Panc1 (cell line): ENCODE data around the gene C1QL1. TPM values are rescaled to one million over a fixed set of nuclear protein-coding genes. Genes with fewer than 3 reads are reported as not detected.

Experiments used
- ATAC-seq: fragments of 200-7000 bp; cut with Tn5 transposase; 2 replicates; pipeline ENCODE4 v1.9.1; 2020; ENCODE audit warnings: mild to moderate bottlenecking, moderate library complexity
- BruUV-seq: library from RNA; stranded (reverse); fragments of 400-500 nt; replicated peaks from 2 replicates; lab custom pipeline; 2021; lab: Mats Ljungman, UMichigan
- CTCF ChIA-PET: fragments of 300-600 bp; sonication (Branson Sonifier 250); formaldehyde crosslinking; loops from one replicate; lab custom pipeline; 2022; ENCODE audit warnings: antibody characterized with exemption; lab: Charles Lee
- POLR2A ChIA-PET: fragments of 300-600 bp; sonication (Branson Sonifier 250); formaldehyde crosslinking; loops from one replicate; lab custom pipeline; 2022; ENCODE audit warnings: antibody characterized with exemption; lab: Charles Lee
- DNase-seq: peaks from one replicate; pipeline ENCODE4 v3.0.0-alpha.2; 2010; ENCODE audit warnings: low read depth, low spot score
- H3K27ac ChIP-seq: 2 replicates; pipeline ENCODE4 v1.5.1; 2011; ENCODE audit warnings: mild to moderate bottlenecking, low read length, inconsistent platforms
- H3K27me3 ChIP-seq: fragments of 200-500 bp; sonication (Bioruptor generic); 2 replicates; pipeline ENCODE4 v1.6.0; 2014; ENCODE audit warnings: low read length, inconsistent platforms; ENCODE audit not compliant: control insufficient read depth, insufficient read depth
- H3K36me3 ChIP-seq: fragments of 200-500 bp; sonication (Bioruptor generic); 2 replicates; pipeline ENCODE4 v1.5.1; 2014; ENCODE audit warnings: inconsistent platforms, mild to moderate bottlenecking, low read length, moderate library complexity; ENCODE audit not compliant: control insufficient read depth, insufficient read depth
- H3K4me1 ChIP-seq: 2 replicates; pipeline ENCODE4 v1.5.1; 2011; ENCODE audit warnings: inconsistent platforms, mild to moderate bottlenecking, low read length, moderate library complexity; ENCODE audit not compliant: control insufficient read depth, insufficient read depth
- H3K4me3 ChIP-seq, 2 experiments: 2 replicates each; pipeline ENCODE4 v1.5.1; 2011 to 2012; ENCODE audit warnings: low read depth in 2 of 2, low read length in 2 of 2, mild to moderate bottlenecking in 2 of 2, inconsistent platforms in 1 of 2, moderate library complexity in 1 of 2
- H3K9me3 ChIP-seq: fragments of 200-500 bp; sonication (Bioruptor generic); 2 replicates; pipeline ENCODE4 v1.5.1; 2014; ENCODE audit warnings: low read depth, mild to moderate bottlenecking, inconsistent platforms, low read length, moderate library complexity; ENCODE audit not compliant: control insufficient read depth, insufficient read depth
- POLR2AphosphoS5 ChIP-seq: IDR thresholded peaks from 2 replicates; pipeline ENCODE4 v1.6.1; 2012; ENCODE audit warnings: mild to moderate bottlenecking, low read depth, low read length, moderate library complexity
- SIN3A ChIP-seq: IDR thresholded peaks from 2 replicates; pipeline ENCODE4 v1.6.1; 2012; ENCODE audit warnings: low read depth, mild to moderate bottlenecking, low read length, moderate library complexity, borderline replicate concordance; ENCODE audit not compliant: insufficient read depth
- TCF7L2 ChIP-seq: IDR thresholded peaks from 2 replicates; pipeline ENCODE4 v1.6.1; 2011; ENCODE audit warnings: mild to moderate bottlenecking, low read depth, low read length, inconsistent platforms
- in situ Hi-C: cut with HindIII; loops from 2 replicates; pipeline ENCODE4 v1.10.0; 2016; ENCODE audit warnings: low sequenced_read_pairs, low pct_unique_long_range_greater_than_20kb
- intact Hi-C: fragments of 100-400 bp; cut with micrococcal nuclease; formaldehyde crosslinking; loops from one replicate; pipeline ENCODE4 v1.10.0; 2022; ENCODE audit not compliant: unreplicated experiment
- total RNA-seq: library from RNA; stranded (reverse); gene quantifications from one replicate; pipeline ENCODE4 v1.2.1, GENCODE V29; 2021; ENCODE audit not compliant: unreplicated experiment
- TF ChIP-seq, protein P1 (sequence below), 2 experiments: IDR thresholded peaks; 2 replicates each; pipeline ENCODE4 v1.6.1; 2011 to 2012; ENCODE audit warnings: low read depth in 2 of 2, control low read depth in 1 of 2, low read length in 1 of 2, mild to moderate bottlenecking in 1 of 2, moderate library complexity in 1 of 2; ENCODE audit not compliant: insufficient read depth in 1 of 2
- TF ChIP-seq, protein P2 (sequence below): fragments of 450-650 bp; IDR thresholded peaks from 2 replicates; pipeline ENCODE4 v1.5.1; 2017; ENCODE audit warnings: mild to moderate bottlenecking

Gene C1QL1
- total RNA-seq, 1 experiment from 2014 or later = 9.5 TPM

DNA sequence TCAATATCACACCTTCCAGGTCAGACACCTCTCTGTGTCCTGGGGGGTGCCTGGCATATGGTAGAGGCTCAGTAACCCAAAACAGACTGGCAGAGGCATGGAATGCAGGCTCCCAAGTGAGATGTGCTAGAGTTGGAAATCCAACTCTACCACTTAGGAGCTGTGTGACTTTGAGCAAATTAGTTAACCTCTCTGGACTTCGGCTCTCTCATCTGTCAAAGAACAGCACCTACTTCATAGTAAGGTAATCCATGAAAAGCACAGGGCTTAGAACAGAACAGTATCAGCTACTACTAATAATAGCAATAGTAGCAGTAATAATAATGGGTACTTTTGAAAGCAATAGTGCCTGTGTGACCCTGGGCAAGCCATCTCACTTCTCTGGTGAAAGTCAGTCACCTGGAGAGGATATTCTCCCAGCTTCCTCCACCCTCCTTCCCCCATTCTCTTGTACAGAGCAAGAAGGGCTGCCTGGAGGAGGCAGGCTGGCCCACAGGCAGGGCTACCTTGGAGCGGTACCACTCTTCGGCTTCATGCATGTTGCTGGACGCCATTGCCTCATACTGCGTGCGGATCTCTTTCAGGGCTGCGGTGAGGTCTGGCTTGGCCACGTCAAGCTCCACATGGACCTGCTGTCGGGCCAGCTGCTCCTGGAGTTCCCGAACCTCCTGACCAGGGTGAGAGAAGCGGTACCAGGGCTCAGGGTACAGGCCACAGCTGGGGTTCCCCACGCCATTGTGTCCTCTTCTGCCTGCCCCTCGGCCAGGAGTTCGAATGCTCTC is 55.1 kb downstream of the C1QL1 start:
- no peaks in the 10 kb centered on the region for H3K36me3 ChIP-seq
- no peaks in the 10 kb centered on the region for H3K27me3 ChIP-seq
- no peak overlapping the region for H3K4me3 ChIP-seq
- ATAC-seq (no peak), DNase-seq (no peak)
- POLR2A ChIA-PET = no interaction called here
- intact Hi-C loops (no loop called here), in situ Hi-C loops (no loop called here)
- H3K27ac ChIP-seq = no peak overlapping the region
- no TSS peak for BruUV-seq
- no peak for TF ChIP-seq TCF7L2
- TF ChIP-seq, protein P1, sequence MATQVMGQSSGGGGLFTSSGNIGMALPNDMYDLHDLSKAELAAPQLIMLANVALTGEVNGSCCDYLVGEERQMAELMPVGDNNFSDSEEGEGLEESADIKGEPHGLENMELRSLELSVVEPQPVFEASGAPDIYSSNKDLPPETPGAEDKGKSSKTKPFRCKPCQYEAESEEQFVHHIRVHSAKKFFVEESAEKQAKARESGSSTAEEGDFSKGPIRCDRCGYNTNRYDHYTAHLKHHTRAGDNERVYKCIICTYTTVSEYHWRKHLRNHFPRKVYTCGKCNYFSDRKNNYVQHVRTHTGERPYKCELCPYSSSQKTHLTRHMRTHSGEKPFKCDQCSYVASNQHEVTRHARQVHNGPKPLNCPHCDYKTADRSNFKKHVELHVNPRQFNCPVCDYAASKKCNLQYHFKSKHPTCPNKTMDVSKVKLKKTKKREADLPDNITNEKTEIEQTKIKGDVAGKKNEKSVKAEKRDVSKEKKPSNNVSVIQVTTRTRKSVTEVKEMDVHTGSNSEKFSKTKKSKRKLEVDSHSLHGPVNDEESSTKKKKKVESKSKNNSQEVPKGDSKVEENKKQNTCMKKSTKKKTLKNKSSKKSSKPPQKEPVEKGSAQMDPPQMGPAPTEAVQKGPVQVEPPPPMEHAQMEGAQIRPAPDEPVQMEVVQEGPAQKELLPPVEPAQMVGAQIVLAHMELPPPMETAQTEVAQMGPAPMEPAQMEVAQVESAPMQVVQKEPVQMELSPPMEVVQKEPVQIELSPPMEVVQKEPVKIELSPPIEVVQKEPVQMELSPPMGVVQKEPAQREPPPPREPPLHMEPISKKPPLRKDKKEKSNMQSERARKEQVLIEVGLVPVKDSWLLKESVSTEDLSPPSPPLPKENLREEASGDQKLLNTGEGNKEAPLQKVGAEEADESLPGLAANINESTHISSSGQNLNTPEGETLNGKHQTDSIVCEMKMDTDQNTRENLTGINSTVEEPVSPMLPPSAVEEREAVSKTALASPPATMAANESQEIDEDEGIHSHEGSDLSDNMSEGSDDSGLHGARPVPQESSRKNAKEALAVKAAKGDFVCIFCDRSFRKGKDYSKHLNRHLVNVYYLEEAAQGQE (IDR thresholded peaks at IDR 0.05; ENCODE audit: insufficient read depth in 1 of 2, low read depth in 2 of 2, low read length in 1 of 2) = no peak
- TF ChIP-seq, protein P2, sequence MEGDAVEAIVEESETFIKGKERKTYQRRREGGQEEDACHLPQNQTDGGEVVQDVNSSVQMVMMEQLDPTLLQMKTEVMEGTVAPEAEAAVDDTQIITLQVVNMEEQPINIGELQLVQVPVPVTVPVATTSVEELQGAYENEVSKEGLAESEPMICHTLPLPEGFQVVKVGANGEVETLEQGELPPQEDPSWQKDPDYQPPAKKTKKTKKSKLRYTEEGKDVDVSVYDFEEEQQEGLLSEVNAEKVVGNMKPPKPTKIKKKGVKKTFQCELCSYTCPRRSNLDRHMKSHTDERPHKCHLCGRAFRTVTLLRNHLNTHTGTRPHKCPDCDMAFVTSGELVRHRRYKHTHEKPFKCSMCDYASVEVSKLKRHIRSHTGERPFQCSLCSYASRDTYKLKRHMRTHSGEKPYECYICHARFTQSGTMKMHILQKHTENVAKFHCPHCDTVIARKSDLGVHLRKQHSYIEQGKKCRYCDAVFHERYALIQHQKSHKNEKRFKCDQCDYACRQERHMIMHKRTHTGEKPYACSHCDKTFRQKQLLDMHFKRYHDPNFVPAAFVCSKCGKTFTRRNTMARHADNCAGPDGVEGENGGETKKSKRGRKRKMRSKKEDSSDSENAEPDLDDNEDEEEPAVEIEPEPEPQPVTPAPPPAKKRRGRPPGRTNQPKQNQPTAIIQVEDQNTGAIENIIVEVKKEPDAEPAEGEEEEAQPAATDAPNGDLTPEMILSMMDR = no peak
- TF ChIP-seq POLR2AphosphoS5 = no peak
- no peak for TF ChIP-seq SIN3A
- CTCF ChIA-PET = interaction anchor here (0.6 kb wide), 1 partner anchor 186 kb away, joined by 4 read pairs; no protein-coding TSS in a partner anchor
- H3K9me3 ChIP-seq = no peaks in the 10 kb centered on the region
- H3K4me1 ChIP-seq = no peaks in the 10 kb centered on the region

DNA sequence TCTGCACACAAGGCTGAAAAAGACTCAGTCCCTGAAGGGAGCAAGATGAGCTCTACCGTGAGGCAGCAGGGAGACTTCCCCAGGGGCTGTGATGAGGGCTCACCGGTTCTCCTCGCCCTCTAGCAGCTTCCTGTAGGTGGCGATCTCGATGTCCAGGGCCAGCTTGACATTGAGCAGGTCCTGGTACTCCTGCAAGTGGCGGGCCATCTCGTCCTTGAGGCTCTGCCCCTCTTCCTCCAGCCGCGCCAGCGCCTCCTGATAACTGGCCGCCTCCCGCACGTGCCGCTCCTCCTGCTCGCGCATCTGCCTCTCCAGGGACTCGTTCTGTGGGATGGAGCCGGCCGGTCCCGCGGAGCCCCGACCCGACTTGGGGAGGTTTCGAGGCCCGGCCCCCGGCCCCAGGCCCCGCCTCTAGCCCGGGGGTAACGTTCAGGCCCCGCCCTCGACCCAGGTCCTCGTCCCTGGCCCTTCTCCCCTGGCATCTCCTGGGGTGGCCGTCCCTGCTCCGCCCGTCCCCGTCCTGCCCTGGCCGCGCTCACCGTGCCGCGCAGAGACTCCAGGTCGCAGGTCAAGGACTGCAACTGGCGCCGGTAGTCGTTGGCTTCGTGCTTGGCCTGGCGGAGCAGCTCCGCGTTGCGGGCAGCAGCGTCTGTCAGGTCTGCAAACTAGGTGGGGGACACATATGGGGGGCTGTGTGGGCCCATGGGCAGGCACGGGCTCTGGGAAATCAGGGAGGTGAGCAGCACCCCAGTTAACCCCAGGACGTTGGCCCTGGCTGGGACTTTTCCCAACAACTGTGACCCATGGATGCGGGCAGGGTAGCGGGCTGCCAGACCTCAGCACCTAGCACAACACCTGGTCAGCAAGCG is 56.7 kb downstream of the C1QL1 start:
- BruUV-seq = no TSS peak
- DNase-seq (no peak), ATAC-seq (peak; percentile 78)
- TF ChIP-seq, protein P1 (IDR thresholded peaks at IDR 0.05; ENCODE audit: insufficient read depth in 1 of 2, low read depth in 2 of 2, low read length in 1 of 2) = no peak
- TF ChIP-seq SIN3A (no peak), POLR2AphosphoS5 (no peak)
- TF ChIP-seq, protein P2 = peak; percentile 28
- Histone ChIP-seq H3K4me3 (no peak overlapping the region), H3K27ac (no peak overlapping the region), H3K36me3 (no peaks in the 10 kb centered on the region), H3K4me1 (no peaks in the 10 kb centered on the region), H3K27me3 (no peaks in the 10 kb centered on the region), H3K9me3 (no peaks in the 10 kb centered on the region)
- in situ Hi-C loops (no loop called here), intact Hi-C loops (no loop called here)
- CTCF ChIA-PET = interaction anchor here (0.6 to 1.0 kb wide), 2 partner anchors 18 to 57 kb away, joined by 3 to 6 read pairs; partner anchors contain the start of gene C1QL1
- POLR2A ChIA-PET = no interaction called here
